DMS 273 treated with DMSO at 0.1 percent for 48 hours (cell line): ENCODE results near the gene NLRP13.
"Not testable (repeated sequence)": the region's sequence is repeated elsewhere in the genome, so short reads cannot be mapped to it uniquely, and the experiment has no call there.

Experiments
- DNase-seq: peaks from one replicate; lab custom pipeline; 2025; lab: John Stamatoyannopoulos, UW

The NLRP13 gene

GRCh38 chr19:55931936-55932386 is at the start of gene NLRP13:
TSS of gene NLRP13 (minus strand) at chr19:55932336. CDS start at chr19:55932311, 25 bp downstream.
- DNase-seq = no peak

- no peak for DNase-seq
These were observed 48.3 kb upstream of the NLRP13 start for GRCh38 chr19:55980415-55980814.

- no peak for DNase-seq
These were observed 41.8 kb upstream of the NLRP13 start for GRCh38 chr19:55973982-55974381.

GRCh38 chr19:55962186-55962585 is 30.1 kb upstream of the NLRP13 start:
- no peak for DNase-seq

GRCh38 chr19:55959996-55960675 is 28.0 kb upstream of the NLRP13 start:
- no peak for DNase-seq

- no peak for DNase-seq
These were observed 26.2 kb upstream of the NLRP13 start for GRCh38 chr19:55958356-55958755.

GRCh38 chr19:55956431-55956830 is 24.3 kb upstream of the NLRP13 start:
- no peak for DNase-seq

- not testable (repeated sequence) for DNase-seq
These were observed 18.4 kb upstream of the NLRP13 start for GRCh38 chr19:55950566-55950965.

- no peak for DNase-seq
These were observed 15.4 kb upstream of the NLRP13 start, which contains the start of gene NLRP8 for GRCh38 chr19:55947532-55947931. TSS of gene NLRP8 (plus strand) at chr19:55947832.

GRCh38 chr19:55940306-55940705 is 8.2 kb upstream of the NLRP13 start:
- DNase-seq = no peak

GRCh38 chr19:55939206-55939605 is 7.1 kb upstream of the NLRP13 start:
- no peak for DNase-seq

- no peak for DNase-seq
These were observed 3.1 kb upstream of the NLRP13 start for GRCh38 chr19:55935206-55935605.

GRCh38 chr19:55930996-55931515 is 1.1 kb downstream of the NLRP13 start:
- DNase-seq = no peak

- DNase-seq = not testable (repeated sequence)
These were observed 2.9 kb downstream of the NLRP13 start for GRCh38 chr19:55929258-55929657.

GRCh38 chr19:55927991-55928390 is 4.1 kb downstream of the NLRP13 start:
- no peak for DNase-seq

- no peak for DNase-seq
These were observed 8.6 kb downstream of the NLRP13 start for GRCh38 chr19:55923556-55923955.

- DNase-seq = no peak
These were observed 18.4 kb downstream of the NLRP13 start for GRCh38 chr19:55913643-55914268.

GRCh38 chr19:55912916-55913315 is 19.2 kb downstream of the NLRP13 start:
- DNase-seq = no peak

GRCh38 chr19:55909801-55910200 is 22.3 kb downstream of the NLRP13 start:
- no peak for DNase-seq

- DNase-seq = no peak
These were observed 24.4 kb downstream of the NLRP13 start for GRCh38 chr19:55907746-55908145.

- DNase-seq = no peak
These were observed 24.9 kb downstream of the NLRP13 start for GRCh38 chr19:55907286-55907685.

GRCh38 chr19:55902080-55902751 is 29.9 kb downstream of the NLRP13 start:
- DNase-seq = no peak
